GM18951 (cell line): ENCODE data around the gene RAB11FIP3.

Source experiments
- POLR2A ChIP-seq: IDR thresholded peaks from 4 replicates; pipeline ENCODE4 v1.6.1; 2011; ENCODE audit warnings: mild to moderate bottlenecking; ENCODE audit not compliant: insufficient read length, insufficient read depth; ENCODE audit errors: extremely low read depth
- in situ Hi-C: fragments of 300-500 bp; cut with MboI; formaldehyde crosslinking; loops from one replicate; pipeline ENCODE4 v1.12.0; 2022; ENCODE audit warnings: low sequenced_read_pairs, mixed read lengths, inconsistent platforms; ENCODE audit not compliant: unreplicated experiment

Gene RAB11FIP3

GRCh38 chr16:522320-523096 is 97.1 kb downstream of the RAB11FIP3 start:
- no peak for TF ChIP-seq POLR2A
- in situ Hi-C loops: no loop called here

GRCh38 chr16:523097-523741 is 97.8 kb downstream of the RAB11FIP3 start:
- no peak for TF ChIP-seq POLR2A
- in situ Hi-C loops: no loop called here

- TF ChIP-seq POLR2A: no peak
- in situ Hi-C loops: no loop called here
These were observed 99.0 kb downstream of the RAB11FIP3 start for GRCh38 chr16:524274-525040.

GRCh38 chr16:525123-525519 is 99.7 kb downstream of the RAB11FIP3 start:
- no peak for TF ChIP-seq POLR2A
- in situ Hi-C loops: no loop called here

DNA sequence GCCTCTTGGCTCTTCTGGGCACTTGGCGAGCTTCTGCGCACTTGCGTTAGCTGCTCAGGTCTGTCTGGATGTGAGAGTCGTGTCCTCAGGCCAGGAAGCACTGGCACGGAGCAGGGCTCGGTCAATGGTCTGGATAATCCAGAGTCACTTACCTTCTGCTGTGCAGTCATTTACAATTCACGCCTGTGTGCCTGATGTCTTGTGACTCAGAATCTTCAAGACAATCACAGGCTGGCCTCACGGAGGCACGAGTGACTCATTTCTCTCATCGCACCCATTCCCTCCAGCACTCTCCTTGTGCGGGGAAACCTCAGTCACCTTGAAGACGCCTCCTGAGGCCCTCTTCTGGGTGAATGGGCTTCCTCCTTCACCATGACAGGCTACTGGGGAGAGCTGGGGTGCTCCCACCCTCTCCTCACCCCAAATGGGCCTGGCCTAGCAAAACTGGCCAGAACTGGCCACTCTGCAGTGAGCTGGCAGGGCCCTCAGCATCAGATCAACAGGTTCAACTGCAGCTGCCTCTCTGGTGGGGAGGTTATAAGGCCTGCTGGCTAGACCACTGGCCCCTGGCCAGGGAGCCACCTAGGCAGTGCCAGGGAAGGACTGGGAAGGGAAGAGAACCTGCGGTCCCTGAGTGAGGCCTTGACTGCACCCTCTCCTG is 100.2 kb downstream of the RAB11FIP3 start:
- in situ Hi-C loops: no loop called here

GRCh38 chr16:526181-527014 is 100.9 kb downstream of the RAB11FIP3 start:
- in situ Hi-C loops: no loop called here
- no peak for TF ChIP-seq POLR2A

More for the DNA sequence above, 100.2 kb downstream of the RAB11FIP3 start:
- TF ChIP-seq POLR2A: no peak

- TF ChIP-seq POLR2A: peak; percentile 78
- in situ Hi-C loops: no loop called here
These were observed 101.8 kb downstream of the RAB11FIP3 start, which contains the start of gene CAPN15 for GRCh38 chr16:527015-527903. Gene CAPN15 (plus strand): TSS chr16:527712. CDS start chr16:546839, 19,127 bp downstream.

- peak; percentile 4 for TF ChIP-seq POLR2A
- in situ Hi-C loops: no loop called here
These were observed 102.9 kb downstream of the RAB11FIP3 start for GRCh38 chr16:528111-529011.

- in situ Hi-C loops: no loop called here
- TF ChIP-seq POLR2A: no peak
These were observed 103.6 kb downstream of the RAB11FIP3 start for GRCh38 chr16:529012-529575.
